Stimulated activated CD4-positive, alpha-beta T cell treated with anti-CD3 and anti-CD28 coated beads, Interleukin-1b, Interleukin-23, amount 100 ng/mL, for 48 hours (primary cell): ENCODE results near the gene GRID2.

ENCODE experiments used
- DNase-seq: peaks from one replicate; pipeline ENCODE4 v3.0.0-alpha.2; 2020

GRID2 gene

DNA sequence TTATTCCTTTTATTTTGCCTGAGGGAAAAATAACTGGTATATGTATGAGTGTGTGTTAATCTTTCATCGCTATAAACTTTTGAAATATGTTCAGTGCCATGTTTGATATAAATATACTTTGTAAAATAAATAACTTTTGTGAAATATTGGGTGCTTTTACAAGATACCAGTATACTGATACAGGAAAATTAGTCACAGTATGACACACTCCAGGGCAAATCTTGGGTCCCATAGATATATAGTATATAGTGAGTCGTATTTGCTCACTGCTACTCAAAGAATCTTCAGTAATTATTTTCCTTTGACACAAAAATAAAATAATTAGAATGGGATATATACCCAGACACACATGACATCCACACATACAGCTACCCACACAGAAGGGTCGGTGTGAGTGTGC, 472.3 kb downstream of the GRID2 start:
- DNase-seq = no peak

DNA sequence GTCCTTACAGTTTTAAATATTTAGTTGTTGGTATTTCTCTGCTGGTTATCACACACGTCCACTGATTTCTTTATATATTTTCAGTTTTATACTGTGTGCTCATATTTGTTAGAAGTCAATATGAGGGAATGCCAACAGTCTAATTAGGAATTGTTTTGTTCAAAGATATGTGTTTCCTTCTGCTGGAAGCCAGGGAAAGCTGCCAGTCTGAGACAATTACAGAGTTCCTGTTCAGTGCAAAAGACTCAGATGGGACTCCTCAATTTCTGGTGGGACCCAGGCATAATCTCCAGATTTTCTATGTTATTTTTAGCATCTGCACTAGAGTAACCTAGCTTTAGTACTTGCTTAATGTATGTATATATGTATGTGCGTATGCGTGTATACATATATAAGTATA, 486.0 kb downstream of the GRID2 start:
- no peak for DNase-seq

DNA sequence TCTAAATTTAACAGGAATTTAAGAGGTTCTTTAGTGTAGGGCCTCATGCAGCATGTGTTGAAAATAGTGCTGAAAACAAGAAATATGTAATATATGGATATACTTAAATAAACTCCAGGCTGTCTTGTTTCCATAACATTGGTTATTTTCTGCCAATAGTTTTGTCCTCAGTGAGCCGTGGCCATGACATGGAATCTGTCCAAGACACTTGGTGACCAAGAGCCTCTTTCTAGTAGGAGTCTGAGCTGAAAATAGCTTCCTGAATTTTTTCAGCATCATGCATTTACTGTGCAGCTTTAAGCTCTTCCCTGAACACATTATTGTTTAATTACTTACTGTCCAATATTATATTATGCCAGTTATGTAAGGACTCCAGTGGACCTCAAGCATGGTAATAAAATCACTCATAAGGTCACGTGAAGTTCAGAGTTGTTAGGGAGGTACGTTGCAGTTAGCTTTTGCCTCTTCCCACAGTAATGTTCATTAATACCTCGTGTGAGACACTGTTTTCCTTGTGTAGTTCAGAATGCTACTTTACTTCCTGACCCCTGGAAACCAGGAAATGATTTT, 488.2 kb downstream of the GRID2 start:
- DNase-seq = no peak

DNA sequence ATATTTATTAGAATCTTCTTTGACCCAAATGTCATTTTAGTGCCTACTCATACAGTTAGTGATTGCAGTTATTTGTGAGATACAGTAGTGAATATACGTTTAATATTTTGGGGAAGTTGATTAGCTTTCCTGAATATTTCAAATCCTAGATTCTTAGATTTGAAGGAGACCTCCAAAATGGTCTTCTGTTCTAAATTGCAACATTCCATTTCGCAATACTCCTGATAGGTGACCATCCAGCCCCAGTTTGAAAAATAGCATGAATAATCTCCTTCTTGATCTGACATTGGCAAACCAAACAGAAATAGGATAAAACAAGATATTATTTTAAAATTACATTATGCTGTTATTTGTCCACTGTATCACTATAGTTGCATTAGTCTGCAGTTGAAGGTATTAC, 505.6 kb downstream of the GRID2 start:
- no peak for DNase-seq

DNA sequence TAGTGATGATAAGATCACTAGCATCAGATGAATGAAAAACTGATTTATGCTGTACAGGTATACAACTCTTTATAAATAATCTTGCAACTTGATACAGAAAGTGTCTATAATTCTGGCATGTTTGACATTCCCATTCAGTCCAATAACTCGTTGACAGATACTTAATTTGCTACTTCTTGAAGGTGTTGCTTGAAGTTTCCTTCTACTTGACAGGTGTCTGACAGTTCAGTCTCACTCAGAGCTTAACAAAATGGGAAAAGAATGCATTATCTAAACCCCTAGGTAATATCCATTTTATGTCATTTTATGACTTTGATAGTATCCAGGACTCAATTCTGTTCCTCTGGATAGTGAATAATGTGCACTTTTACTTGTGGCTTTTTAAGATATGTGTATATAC, 508.9 kb downstream of the GRID2 start:
- DNase-seq = no peak

DNA sequence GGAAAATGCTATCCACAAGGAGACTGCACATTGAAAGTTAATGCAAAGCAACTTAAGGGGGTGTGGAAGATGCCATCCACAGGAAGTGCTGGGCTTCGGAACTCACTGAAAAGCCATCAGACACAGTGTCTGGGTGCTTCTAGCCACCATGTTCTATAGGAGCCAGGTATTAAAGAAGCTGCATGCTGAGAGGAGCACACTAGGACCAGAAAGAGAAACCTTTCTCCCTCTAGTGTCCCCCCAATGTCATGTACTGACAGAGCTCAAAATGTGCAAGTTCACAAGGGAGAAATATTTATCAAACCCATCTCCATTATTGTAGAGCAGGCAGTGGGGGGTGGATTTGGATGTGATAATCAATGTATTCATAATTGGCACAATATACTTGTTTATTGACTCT, 510.9 kb downstream of the GRID2 start:
- DNase-seq = no peak

DNA sequence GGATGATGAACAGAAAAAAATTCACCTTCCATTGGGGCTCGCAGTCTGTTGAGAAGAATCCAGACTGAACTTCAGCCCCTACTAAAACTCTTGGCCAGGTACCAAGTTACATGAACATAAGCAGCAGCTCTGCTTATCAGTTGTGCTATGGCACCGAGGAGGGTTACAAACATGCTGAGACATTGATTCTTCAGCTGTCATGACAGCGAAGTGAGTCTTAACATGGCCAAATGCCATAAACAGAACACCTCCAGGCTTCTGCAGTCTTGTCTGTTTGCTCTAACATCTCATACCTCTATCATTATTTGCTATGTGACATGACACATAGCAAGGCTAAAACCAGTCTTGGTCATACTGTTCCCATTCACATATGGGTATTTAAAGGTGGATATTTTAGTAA, 521.5 kb downstream of the GRID2 start:
- DNase-seq = no peak

DNA sequence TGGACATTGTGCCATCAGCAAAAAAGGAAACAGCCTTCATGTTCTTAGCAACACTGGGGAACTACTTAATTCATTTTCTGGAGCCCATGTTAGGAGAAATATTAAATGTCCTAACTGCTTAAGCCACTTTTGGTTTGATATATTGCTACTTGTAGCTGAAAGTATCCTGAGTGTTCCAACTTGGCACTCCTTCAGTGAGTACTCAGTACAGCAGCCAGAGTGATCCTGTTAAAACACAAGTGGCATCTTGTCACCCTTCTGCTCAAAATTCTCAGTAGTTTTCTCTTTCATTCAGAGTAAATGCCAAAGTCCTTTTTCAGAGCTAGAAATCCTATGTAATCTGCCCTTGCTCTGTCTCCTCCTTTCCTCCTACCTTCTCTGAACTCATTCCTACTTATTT, 522.0 kb downstream of the GRID2 start:
- DNase-seq = no peak

DNA sequence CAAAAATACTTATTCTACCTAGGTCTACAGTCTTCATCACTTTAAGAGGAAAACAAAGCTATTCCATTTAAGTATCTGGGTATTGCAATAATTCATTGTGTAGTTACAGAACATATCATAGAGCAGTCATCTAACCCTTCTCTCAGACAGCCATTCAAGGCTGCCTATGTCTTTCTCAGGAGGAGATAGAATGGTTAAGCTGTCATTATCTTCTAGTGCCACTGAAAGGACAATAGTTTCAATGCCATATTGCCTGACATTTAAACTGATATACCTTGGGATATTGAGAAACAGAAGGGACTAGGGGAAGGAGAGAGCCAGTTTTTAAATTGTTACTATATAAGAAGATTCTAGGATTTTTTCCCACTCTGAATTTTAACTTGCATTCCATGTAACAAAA, 527.0 kb downstream of the GRID2 start:
- DNase-seq = no peak

DNA sequence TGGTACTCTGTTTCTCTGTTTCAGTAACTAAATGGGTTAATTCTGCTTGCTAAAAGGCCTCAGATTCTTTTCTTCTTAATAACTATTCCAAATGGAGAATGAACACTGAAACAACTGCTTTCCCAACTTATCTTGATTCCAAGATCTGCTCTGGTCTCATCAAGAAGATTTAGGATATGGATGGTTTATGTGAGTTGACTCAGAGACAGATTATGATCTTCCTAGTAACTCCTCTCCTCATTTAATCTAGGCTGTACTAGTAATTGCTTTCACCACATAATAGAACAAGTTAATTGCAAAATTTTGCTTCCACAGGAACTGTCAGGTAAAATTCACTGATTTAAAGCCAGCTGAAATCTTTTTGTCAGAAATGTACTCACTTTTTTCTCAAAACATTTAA, 537.1 kb downstream of the GRID2 start:
- no peak for DNase-seq

DNA sequence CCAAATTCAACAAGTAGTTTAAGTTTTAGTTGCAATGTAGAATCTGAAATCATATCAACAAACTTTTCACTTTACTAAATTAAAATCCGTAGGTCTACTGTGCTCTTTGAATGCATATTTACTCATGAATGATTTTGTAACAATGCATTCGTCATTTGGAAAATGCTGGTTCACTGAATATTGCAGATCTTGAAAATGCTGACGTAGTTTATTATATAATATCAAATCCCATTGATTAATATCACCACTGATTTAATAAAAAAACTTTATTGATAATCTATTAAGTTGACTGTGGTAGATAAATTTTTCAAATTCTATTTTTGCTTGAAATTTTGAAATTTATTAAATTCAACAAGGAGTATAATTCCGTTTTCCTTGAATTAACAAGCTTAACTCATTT, 540.0 kb downstream of the GRID2 start:
- DNase-seq = no peak

DNA sequence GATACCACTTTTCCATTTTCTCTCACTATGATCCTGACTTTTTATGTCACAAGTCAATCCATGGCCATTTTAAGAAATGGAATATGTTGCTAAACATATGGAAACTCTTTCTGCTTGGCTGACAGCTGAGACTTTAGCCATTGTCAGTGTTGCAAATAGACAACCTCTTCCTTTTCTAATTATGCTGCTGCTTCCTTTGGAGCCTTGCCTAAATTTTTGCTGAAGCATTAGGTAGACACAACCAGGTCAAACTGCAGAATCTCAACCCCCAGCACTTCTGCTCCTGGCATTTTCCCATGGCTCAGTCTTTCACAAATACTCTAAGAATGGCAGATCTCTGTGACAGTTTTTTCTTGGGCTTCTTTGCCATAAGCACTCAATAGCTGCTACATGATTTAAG, 543.3 kb downstream of the GRID2 start:
- no peak for DNase-seq

DNA sequence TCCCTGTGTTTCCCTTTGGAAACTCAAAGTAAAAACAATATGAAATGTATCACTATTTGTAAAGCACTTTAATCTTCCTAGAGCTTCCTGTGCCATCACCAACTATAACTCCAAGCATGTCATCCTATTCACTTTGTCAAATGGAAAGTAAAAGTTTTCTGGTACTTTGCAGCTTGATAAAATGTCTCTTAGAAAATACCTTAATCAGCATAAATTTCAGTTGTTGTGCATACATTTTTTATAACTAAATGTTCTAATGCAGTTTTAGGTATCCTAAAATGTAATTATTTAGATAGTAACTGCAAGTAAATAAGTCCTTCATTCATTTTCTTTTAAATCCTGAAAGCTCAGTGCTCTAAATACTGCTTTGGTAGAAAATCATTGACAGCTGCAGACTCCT, 558.7 kb downstream of the GRID2 start:
- no peak for DNase-seq

DNA sequence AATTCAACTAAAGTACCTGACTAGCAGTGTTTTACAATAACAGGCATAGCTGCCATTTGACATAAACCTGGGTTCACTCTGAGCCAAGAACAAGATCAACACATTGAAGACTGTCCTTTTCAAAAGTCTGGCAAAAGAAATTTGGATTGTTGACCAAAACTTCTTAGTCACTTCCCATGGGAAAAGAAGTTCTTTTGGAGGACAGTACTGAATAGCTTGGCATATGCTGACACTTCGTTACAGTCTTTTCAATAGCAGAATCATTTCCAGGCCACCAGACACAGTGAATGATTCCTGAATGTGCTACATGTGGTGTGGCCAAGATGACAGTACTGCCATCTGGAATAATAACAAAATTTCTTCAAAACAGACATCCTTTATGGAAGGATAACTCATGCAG, 560.3 kb downstream of the GRID2 start:
- DNase-seq = no peak

DNA sequence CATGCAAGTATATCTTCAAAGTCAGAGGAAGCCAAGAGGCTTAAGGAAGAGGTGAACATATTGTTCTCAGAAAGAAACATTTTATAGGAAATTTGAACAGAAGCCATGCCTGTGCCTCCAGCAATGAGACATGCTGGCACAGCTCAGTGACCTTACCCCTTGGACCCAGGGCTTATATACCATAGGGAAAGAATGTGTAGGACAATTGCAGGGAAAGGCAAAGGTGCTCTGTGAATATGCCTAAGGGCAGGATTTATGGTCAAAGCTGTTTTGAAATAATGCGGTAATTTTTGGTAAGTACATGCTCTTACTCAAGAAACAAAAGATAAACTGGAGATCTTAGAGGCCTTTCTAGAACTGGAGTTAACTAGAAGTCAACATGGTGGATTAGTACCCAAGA, 568.8 kb downstream of the GRID2 start:
- DNase-seq = no peak

DNA sequence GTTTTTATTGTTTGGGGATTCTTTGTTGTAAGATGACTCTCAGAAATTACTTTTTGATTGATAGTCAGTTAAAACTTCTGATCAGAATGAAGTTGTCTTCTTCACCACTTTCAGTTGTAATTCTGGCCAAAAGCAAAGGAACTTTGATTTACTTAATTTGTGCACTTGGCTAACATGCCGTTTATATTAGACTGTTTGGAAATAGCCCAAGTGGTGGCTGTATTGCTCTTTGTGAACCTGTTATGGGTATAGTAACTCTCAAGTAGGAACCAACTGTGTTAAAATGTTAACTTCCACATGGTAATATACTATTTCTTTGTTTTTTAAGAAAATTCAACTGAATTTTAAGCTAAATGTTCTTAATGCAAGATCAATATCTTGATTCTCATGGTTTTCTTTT, 581.9 kb downstream of the GRID2 start:
- no peak for DNase-seq

DNA sequence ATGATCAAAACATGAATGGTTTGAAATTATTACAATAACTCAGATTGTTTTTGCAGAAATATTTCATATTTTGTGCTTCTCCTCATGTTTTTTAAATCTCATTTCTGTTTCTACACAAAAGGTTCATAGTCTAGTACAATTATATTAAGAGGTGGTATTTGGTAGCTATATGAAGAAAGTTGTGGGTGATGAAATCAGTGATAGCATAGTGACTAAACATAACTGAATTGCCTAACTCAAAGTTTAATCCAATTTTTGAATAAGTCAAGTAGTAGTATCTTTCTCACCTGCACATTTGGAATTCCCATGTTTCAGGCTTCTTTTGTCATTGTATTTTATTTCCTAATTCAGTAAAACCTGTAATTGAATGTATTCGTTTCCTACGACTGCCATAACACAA, 648.7 kb downstream of the GRID2 start:
- DNase-seq = no peak

DNA sequence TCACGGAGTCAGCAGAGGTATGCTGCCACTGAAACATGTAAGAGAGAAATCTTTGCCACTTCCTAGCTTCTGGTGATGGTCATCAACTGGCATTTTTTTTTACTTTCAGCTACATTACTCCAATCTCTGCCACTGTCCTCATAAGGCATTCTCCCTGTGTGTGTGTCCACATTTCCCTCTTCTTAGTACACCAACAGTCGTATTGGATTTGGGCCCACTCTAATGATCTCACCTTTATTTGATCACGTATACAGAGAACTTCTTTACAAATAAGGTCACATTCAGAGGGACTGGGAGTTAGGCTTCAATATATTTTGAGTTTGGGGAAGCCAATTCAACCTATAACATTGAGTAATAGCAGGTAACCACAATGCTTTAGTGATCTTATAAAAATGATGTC, 649.1 kb downstream of the GRID2 start:
- DNase-seq = no peak

DNA sequence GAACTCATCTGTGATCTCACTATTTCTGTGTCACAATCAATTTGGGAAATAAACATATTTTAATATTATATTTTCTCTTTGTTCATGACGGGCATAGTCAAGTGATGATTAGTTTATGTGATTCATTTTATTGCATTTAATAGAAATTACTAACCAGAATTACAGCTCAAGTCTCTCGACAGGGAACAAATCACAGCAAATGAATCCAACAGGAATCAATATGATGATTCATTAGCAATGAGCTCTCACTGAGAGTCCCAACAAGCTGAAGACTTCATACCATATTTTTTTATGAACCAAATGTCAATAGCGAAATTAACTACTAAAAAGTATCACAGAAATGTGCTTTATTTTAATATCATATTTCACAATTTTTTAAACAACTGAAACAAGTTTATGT, 649.7 kb downstream of the GRID2 start:
- no peak for DNase-seq

DNA sequence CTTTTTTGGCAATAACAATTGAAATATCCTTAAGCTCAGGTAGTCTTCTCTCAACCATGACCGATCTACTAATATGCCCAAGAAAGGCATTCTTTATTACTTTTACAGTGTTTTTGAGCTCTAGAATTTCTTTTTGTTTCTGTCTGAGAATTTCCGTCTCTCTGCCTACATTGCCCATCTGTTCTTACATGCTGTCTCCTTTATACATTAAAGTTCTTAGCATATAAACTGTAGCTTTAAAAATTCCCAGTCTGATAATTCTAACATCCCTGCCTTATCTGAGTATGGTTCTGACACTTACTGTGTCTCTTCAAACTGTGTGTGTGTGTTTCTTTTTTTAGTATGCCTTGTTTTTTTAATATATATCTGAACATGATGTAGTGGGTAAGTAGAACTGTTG, 658.1 kb downstream of the GRID2 start:
- no peak for DNase-seq

DNA sequence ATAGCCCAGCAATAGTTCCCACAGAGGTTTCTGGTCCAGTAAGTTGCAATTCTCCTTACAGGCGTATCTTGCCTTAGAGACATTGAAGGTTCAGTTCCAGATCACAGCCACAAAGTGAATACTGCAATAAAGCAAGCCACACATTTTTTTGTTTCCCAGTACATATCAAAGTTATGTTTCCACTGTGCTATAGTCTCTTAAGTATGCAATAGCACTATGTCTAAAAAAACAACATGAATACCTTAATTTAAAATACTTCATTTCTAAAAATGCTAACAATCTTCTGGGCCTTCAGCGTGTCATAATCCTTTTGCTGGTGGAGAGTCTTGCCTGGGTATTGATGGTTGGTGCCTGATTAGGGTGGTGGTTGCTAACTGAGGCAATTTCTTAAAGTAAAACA, 659.1 kb downstream of the GRID2 start:
- no peak for DNase-seq

DNA sequence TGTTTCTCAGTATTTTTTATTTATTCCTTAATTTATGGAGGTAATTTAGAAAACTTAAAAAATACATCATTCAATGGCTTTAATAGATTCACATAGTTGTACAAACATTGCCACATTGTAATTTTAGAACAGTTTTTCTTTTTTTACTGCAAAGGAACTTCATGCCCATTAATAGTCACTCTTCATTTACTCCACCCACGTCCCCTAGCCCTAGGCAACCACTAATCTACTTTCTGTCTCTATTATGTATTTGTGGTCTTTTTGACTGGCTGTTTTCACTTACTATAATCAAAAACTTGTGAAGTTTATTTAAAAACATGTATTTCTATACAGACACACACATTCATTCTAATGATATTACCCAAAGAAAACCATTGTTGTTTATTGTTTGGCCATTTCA, 664.8 kb downstream of the GRID2 start:
- no peak for DNase-seq

DNA sequence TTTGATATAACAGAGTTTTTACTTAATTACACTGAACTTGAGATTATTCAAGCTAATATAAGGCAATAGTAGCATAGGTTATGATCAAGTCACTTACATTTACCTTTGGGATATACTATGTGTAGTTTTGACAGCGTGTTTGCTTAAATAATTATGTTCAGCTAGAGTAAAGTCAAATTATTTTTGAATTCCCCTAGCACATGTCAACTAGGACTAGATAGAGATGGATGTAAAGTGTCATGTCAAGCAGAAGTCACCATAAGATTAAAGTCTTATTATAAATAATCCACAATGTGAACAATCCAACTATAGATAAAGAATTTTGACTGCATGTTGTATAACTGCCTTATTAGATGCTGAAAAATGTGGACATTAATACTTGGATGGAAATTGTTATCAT, 665.2 kb downstream of the GRID2 start:
- no peak for DNase-seq

DNA sequence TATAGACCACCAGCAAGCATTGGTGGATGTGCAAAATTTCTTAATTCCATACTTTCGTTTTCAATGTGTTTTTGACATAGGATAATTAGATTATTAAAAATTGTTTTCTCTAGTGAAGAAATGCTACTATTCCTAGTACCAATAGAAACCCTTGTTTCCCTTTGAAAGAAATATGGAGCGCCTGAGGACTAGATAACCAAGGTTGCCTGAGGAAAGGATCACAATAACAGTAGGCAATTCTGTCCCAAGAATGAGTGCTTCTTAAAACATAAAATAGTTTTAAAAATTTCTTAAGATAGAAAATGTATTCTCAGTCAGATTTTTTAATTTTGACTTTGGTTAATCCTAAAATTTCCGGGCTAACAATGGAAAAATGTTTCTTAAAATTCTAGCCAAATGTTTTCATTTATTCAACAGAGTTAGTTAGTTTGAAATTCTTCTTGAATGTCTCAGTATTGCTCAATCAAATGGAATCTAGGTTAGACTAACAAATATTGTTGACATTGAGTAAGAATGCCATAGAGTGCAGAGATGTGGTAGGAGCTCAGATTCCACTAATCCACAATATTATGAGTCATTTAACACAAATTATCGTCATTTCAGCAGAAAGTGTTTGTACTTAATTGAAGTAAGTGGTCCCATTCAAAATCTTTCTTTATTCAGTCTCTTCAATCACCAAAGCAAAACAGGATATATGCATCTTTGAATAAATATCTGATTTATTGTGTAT, 666.0 kb downstream of the GRID2 start:
- DNase-seq = no peak

DNA sequence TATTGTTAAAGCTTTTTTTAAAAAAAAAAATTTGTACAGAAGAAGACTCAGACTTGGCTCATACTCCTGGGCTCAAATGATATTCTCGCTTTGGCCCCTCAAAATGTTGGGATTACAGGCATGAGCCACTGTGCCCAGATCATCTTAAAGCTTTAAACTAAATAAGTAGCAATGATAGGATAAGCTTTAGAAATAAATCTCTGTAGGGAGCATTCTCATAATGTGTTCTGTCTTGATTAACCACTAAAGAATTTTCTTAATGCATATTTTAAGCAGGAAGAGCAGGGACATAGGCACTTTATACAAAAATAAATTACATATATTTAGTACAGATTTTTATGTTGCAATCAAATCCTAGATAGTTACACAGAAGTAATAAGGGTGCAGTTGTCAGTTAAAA, 667.2 kb downstream of the GRID2 start:
- DNase-seq = no peak
